ENCODE results near the gene TSPEAR.

Gene TSPEAR

DNA sequence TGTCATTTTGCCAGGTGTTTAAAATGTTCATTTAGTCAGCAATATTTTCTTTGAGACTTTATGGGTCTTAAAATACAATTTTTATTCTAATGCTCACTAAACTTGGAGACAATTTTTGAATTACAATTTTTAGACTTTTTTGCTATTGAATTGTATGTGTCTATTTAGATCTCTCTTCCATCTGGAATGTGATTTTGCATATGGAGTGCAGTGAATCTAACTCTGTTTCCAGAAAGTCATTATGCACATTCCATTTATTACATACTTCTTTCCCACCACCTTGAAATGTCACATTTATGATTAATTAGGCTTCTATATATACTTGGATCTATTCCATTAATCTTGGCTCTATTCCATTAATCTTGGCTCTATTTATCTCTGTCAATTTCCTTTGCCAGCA lies 5.6 kb upstream of the TSPEAR start:
- peaks cover 27% of the 10 kb centered on the region for H3K27me3 Mint-ChIP-seq
- no peaks in the 10 kb centered on the region for H3K36me3 Mint-ChIP-seq
- H3K4me1 Mint-ChIP-seq (ENCODE audit: low read depth), result peaks cover 6% of the 10 kb centered on the region
- H3K27ac Mint-ChIP-seq, result no peak overlapping the region
- no peak overlapping the region for H3K4me3 Mint-ChIP-seq
- H3K9me3 Mint-ChIP-seq (ENCODE audit: low read depth), result peaks cover 3% of the 10 kb centered on the region

DNA sequence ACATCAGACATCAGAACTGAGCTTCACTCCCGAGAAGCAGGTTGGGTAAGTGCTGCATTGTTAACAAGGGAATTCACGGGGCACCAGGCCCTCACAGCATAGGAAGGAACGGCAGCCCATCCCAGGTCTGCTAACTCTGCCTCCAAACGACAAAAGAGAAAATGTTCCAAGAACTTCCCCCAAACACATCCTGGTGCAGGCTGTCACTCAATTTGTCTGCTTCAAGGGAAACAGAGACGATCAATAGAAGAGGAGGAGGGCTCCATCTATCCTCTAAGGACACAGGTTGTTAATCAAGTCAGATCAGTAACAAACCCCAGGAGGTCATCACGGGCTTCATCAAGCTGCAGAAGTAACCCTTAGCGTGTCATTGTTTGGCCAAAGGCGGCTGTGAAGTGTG lies 3.5 kb upstream of the TSPEAR start:
- Mint-ChIP-seq H3K4me3 (no peak overlapping the region), H3K27me3 (peaks cover 36% of the 10 kb centered on the region), H3K9me3 (ENCODE audit: low read depth) (peaks cover 3% of the 10 kb centered on the region), H3K36me3 (no peaks in the 10 kb centered on the region), H3K4me1 (ENCODE audit: low read depth) (peaks cover 22% of the 10 kb centered on the region), H3K27ac (no peak overlapping the region)

DNA sequence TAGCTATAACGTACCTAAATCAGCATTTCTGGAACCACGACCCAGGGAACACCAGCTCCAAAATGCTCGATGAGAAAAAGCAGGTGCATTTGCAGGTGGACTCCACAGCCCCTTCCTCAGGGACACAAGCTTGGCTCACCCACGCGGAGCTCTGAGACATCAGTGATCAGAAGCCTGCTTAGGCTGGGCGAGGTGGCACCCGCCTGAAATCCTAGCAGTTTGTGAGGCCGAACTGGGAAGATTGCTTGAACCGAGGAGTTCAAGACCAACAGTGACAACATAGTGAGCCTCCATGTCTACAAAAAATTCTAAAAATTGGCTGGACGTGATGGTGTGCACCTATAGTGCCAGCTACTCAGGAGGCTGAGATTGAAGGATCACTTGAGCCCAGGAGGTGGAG lies 2.5 kb upstream of the TSPEAR start:
- H3K36me3 Mint-ChIP-seq, result no peaks in the 10 kb centered on the region
- H3K4me3 Mint-ChIP-seq, result no peak overlapping the region
- peaks cover 3% of the 10 kb centered on the region for H3K9me3 Mint-ChIP-seq (ENCODE audit: low read depth)

DNA sequence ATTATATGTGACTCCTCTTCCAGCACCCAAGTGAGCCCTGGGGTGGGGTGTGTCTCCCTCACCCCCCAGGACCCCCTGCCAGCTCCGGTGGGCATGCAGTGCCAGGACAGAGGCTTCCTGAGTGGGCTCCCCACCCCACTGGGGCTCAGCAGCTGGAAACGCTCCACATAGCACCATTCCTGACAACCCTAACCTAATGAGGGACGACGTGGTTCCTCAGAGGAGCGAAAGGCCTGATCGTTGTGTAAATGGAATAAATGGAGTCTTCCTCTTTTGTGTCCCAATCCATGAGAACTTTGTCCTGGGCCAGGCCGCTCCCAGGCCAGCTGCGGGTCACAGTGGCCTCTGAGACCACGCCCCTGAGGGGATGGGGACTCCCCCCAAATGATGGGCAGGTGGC lies 1.8 kb upstream of the TSPEAR start:
- H3K27me3 Mint-ChIP-seq, result peaks cover 45% of the 10 kb centered on the region
- peaks cover 3% of the 10 kb centered on the region for H3K9me3 Mint-ChIP-seq (ENCODE audit: low read depth)
- H3K27ac Mint-ChIP-seq, result no peak overlapping the region
- H3K36me3 Mint-ChIP-seq, result no peaks in the 10 kb centered on the region
- H3K4me3 Mint-ChIP-seq, result no peak overlapping the region
- H3K4me1 Mint-ChIP-seq (ENCODE audit: low read depth), result peaks cover 33% of the 10 kb centered on the region

More for the DNA sequence above, 2.5 kb upstream of the TSPEAR start:
- Mint-ChIP-seq H3K27me3 (peaks cover 42% of the 10 kb centered on the region), H3K27ac (no peak overlapping the region), H3K4me1 (ENCODE audit: low read depth) (peaks cover 29% of the 10 kb centered on the region)

DNA sequence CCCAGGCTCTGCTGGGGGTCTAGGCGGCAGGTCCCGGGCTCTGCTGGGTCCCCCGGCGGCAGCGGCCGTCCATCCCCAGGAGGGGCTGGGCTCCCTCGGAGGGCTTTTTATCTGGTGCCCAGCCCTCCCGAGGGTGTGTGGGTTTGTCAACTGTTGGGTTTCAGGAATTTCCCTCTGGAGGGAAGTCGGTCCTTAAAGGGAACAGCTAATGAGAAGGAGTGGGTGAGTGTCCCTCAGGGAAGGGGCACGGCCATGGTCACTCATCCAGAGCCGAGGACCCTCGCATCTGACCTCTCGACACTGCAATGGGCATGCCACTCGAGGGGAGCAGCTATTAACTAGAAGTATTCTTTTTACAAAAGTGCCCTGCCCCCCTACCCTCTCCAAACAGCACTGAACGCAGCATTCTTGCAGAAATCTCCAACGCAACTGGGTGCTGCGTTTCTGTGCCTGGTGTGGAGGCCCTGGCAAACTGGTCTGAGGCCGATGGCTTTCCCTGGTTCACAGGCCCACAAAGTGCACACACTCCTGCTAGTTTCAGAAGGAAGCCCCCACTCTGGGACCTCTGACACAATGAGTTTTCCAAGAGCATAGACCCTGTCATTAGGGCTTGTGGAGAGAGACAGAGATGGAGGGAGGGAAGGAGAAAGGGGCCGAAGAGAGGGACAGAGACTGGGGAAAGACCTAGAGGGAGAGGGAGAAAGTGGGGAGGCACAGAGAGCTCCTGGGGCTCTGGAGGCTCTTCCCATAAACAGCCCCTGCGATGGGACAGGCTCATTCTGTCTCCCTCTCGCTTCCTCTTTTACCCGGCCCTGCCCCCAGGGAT lies 1.0 kb upstream of the TSPEAR start:
- H3K4me3 Mint-ChIP-seq, result no peak overlapping the region
- H3K27ac Mint-ChIP-seq, result no peak overlapping the region
- H3K4me1 Mint-ChIP-seq (ENCODE audit: low read depth), result peaks cover 35% of the 10 kb centered on the region
- peaks cover 45% of the 10 kb centered on the region for H3K27me3 Mint-ChIP-seq
- peaks cover 3% of the 10 kb centered on the region for H3K9me3 Mint-ChIP-seq (ENCODE audit: low read depth)
- no peaks in the 10 kb centered on the region for H3K36me3 Mint-ChIP-seq

DNA sequence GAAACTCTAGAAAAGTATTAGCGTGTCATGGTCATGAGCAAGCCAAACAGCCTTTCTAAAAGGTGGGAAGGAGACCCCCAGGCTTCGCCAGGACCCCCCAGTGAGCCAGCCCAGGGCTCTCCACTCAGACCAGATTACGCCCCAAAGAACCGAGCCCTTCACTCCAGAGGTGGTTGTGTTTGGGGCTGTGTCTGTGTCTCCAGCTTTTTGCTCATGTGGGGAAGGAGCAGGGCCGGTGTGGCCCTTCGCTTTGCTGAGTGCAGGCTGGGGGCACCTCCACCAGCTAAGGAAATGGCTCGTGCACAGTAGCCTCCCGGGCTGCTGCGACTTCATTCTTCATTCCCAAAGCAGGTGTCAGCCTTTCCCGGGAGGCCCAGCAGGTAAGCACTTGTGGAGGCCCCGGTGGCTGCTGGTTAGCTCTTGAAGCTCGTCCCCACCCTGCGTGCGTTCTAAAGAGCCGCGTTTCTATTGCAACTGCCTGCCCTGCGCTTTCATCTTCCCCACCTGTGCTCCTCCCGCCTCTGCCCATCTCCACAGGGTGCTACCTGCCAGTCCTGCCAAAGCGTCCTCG lies 531 bp downstream of the TSPEAR start:
- peak overlapping the region; percentile 76 for H3K4me3 Mint-ChIP-seq
- no peaks in the 10 kb centered on the region for H3K9me3 Mint-ChIP-seq (ENCODE audit: low read depth)
- H3K27me3 Mint-ChIP-seq, result peaks cover 47% of the 10 kb centered on the region
- H3K36me3 Mint-ChIP-seq, result no peaks in the 10 kb centered on the region
- H3K27ac Mint-ChIP-seq, result no peak overlapping the region
- peaks cover 42% of the 10 kb centered on the region for H3K4me1 Mint-ChIP-seq (ENCODE audit: low read depth)

DNA sequence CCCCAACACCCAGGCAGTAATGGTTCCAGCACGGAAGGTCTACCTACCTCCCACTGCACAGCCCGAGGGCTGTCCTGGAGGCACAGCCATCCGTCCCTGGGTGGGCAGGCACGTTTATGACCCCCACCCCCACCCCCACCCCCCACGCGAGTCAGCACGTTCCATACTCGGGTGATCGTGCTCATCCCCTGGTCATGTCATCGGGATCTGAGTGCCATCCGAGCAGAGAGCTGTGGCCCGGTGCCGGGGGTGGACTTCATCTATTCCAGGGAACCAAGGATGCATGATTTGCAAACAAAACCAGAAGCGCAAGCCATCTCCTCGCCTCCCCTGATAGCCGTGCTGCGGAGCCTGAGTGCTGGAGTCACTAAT lies 1.1 kb downstream of the TSPEAR start:
- no peaks in the 10 kb centered on the region for H3K9me3 Mint-ChIP-seq (ENCODE audit: low read depth)
- H3K27ac Mint-ChIP-seq, result no peak overlapping the region
- H3K36me3 Mint-ChIP-seq, result no peaks in the 10 kb centered on the region
- H3K4me1 Mint-ChIP-seq (ENCODE audit: low read depth), result peaks cover 43% of the 10 kb centered on the region
- H3K27me3 Mint-ChIP-seq, result peaks cover 47% of the 10 kb centered on the region
- H3K4me3 Mint-ChIP-seq, result peak overlapping the region; percentile 72

DNA sequence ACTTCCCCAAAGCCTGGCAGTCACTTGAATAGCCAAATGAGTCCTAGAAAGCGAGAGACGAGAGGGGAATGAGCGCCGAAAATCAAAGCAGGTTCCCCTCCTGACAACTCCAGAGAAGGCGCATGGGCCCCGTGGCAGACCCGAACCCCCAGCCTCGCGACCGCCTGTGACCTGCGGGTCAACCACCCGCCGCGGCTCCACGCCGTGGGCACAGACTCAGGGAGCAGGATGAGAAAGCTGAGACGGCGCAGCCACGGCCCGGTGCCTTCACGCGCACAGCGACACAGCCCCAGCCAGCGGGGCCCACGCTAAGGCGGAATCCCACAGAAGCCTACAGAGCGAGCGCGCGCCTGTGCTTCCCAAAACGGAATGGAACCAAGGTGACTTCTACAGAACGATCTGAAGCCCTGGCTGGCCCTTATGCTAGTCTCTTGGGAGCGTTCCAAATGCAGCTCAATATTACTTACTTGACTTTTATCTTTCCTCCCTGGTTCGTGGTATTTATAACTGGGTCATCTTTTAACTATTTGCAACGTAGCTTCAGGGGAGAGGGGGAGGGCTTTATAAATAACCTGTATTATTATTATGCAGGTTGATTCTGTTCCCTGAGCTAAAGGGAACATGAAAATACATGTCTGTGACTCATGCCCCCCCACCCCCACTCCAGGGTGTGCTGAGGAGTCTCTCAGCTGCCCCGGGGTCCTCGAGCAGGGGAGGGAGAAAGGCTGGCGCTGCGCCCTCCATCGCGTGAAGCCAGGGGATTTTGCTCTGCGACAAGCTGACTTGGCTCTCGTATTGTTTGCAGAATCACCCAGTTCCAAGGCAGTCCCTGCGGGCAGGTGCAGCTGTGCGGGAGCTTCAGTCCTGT lies 1.7 kb downstream of the TSPEAR start:
- peak overlapping the region; percentile 72 for H3K4me3 Mint-ChIP-seq
- no peaks in the 10 kb centered on the region for H3K36me3 Mint-ChIP-seq
- no peak overlapping the region for H3K27ac Mint-ChIP-seq
- H3K9me3 Mint-ChIP-seq (ENCODE audit: low read depth), result no peaks in the 10 kb centered on the region
- peaks cover 47% of the 10 kb centered on the region for H3K27me3 Mint-ChIP-seq
- peaks cover 37% of the 10 kb centered on the region for H3K4me1 Mint-ChIP-seq (ENCODE audit: low read depth)

DNA sequence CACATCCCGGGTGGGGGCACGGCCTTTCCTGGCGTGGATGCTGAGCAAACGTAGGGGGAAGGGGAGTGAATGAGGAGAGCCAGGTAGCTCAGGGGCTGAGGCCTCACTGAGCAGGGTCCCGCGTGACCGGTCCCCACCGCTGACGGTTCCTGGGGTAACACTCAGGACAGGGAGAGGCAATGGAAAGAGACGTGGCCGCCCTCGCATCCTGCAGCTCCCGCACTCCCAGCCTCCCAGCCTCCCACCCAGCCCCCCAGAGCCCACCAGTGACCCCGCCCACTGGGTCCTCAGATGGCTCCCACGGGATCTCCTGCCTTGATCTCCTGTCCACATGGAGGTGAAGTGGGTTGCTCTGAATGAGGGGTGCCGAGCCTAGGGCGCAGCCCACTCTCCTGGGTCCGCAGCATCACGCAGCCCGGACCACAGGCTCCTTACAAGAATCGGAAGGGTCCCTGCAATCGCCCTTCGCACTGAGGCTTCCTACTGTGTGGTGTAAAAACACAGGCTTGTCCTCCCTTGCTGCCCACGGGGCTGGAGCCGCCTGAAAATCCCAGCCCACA lies 2.4 kb downstream of the TSPEAR start:
- Mint-ChIP-seq H3K36me3 (no peaks in the 10 kb centered on the region), H3K9me3 (ENCODE audit: low read depth) (no peaks in the 10 kb centered on the region), H3K27ac (no peak overlapping the region), H3K4me1 (ENCODE audit: low read depth) (peaks cover 36% of the 10 kb centered on the region), H3K4me3 (peak overlapping the region; percentile 72), H3K27me3 (peaks cover 49% of the 10 kb centered on the region)

DNA sequence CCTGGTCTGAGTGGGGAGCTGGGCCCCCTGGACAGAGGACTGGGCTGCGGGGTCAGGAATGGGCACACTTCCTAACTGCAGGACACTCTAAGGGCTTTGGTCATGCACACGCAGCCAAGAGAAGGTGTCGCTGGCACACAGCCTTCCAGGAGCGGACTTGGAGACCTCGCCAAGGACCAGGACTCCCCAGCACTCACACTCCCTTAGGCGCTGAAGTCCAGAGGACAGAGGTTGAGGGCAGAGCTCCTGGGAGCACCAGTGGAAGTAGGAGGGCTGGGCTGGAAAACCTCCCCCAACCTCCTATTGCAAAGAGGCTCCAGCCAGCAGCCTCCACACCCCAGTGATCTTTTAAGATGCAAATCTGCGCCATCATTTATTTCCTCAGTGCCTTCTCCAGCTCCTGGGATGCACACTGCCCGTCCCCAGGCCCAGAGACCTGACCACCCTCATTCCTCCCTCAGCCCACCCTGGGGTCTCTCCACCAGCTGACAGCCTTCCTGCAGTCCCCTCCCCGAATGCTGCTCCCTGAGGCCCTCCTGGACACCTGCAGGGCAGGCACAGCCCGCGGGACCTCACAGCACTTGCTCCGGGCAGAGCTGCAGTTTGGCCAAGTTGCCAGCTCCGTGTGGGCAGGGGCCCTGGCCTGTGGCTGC lies 3.0 kb downstream of the TSPEAR start:
- H3K36me3 Mint-ChIP-seq, result no peaks in the 10 kb centered on the region
- H3K27me3 Mint-ChIP-seq, result peaks cover 44% of the 10 kb centered on the region
- no peaks in the 10 kb centered on the region for H3K9me3 Mint-ChIP-seq (ENCODE audit: low read depth)
- peak overlapping the region; percentile 17 for H3K4me3 Mint-ChIP-seq
- peaks cover 36% of the 10 kb centered on the region for H3K4me1 Mint-ChIP-seq (ENCODE audit: low read depth)
- no peak overlapping the region for H3K27ac Mint-ChIP-seq

DNA sequence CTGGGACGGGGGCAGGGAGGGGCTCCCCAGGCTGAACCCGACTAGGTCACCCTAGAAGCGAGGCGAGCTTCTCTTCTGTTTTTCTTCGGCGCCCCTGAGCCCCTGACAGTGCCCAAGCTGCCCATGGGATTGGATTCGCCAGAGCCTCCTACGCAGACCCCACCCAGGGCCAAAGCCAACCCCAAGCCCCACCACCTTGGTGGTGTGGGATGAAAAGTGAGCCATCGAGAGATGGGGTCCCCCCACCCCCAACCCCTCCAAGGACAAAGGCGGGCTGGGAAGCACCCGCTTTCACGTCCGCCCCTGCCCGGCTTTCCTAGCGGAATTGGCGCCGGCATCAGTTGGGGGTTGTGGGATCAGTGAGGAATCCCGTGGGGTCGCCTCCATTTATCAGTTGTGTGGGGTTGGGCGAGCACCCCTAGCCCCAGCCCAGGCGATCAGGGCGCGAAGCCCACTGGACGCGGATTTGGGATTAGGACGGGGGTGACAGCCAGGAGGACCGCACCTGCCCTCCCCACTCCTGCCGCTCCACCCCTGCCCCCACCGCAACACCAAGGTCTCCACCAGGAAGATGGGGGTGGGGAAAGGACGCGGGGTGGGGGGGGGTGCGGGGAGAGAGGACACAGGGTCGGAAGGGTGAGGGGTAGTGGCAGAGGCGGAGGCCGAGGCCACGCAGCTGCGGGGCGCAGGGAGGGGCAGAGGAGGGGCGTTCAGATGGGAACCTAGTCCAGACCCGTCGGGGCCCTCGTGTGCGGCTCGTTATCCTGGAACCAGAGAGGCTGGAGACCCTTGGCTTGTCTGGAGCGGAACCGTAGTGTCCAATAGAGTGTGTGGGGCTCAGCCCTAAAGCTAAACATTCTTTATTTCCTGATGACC lies 4.4 kb downstream of the TSPEAR start:
- Mint-ChIP-seq H3K27me3 (peaks cover 43% of the 10 kb centered on the region), H3K27ac (no peak overlapping the region), H3K36me3 (no peaks in the 10 kb centered on the region), H3K9me3 (ENCODE audit: low read depth) (no peaks in the 10 kb centered on the region), H3K4me1 (ENCODE audit: low read depth) (peaks cover 36% of the 10 kb centered on the region), H3K4me3 (no peak overlapping the region)

DNA sequence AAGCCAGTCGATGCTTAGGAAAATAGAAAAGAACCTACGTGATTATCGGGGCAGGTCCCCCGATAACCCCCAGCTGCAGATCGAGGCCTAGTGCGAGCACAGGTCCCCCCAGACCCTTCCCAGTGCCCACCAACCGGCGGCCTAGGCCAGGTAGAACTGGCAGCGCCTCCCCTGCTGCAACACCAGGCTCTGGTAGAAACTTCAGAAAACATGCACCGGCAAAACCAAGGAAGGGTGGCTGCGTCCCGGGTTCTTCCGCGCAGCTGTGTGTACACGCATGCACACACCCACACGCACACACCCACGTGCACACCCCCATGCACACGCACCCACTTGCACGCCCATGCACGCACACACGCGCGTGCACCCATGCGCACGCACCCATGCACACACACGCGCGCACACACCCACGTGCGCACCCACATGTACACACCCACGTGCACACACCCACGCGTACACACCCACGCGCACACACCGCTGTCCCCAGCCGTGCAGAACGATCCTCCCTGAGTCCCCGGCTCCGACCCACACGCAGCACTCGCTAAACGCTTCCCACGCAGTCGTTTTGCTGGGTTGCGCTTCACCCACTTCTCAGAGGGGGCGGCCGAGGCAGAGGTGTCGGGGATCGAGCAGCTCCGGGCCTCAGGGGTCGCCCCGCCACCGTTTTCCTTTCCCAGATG lies 5.2 kb downstream of the TSPEAR start:
- no peaks in the 10 kb centered on the region for H3K36me3 Mint-ChIP-seq
- H3K4me1 Mint-ChIP-seq (ENCODE audit: low read depth), result peaks cover 34% of the 10 kb centered on the region
- no peaks in the 10 kb centered on the region for H3K9me3 Mint-ChIP-seq (ENCODE audit: low read depth)
- no peak overlapping the region for H3K4me3 Mint-ChIP-seq
- peaks cover 44% of the 10 kb centered on the region for H3K27me3 Mint-ChIP-seq
- no peak overlapping the region for H3K27ac Mint-ChIP-seq

DNA sequence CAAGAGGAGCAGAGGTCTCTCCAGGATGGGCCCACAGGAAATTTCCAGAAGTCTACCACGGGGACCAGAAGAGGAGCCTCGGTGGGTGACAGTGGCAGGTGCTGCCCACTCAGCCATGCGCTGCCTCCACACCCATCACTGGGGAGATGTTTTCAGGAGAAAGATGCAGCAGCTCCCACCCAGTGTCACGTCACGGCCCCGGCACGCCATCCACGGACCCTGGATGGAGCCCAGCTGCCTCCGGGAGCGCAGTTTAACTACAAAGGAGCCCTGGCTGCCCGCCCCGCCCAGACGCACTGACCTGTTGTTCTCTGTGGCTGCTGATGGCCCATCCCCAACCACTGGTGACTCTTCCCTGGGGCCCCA lies 6.8 kb downstream of the TSPEAR start:
- Mint-ChIP-seq H3K4me1 (ENCODE audit: low read depth) (peaks cover 20% of the 10 kb centered on the region), H3K4me3 (no peak overlapping the region), H3K36me3 (no peaks in the 10 kb centered on the region), H3K27me3 (peaks cover 44% of the 10 kb centered on the region), H3K9me3 (ENCODE audit: low read depth) (no peaks in the 10 kb centered on the region), H3K27ac (no peak overlapping the region)

All from activated naive CD8-positive, alpha-beta T cell (primary cell).